ENCODE results near the gene ITSN2. TPM values are rescaled to one million over a fixed set of nuclear protein-coding genes. Genes with fewer than 3 reads are reported as not detected.

Gene ITSN2
- polyA plus RNA-seq, 1 donor (not counting 4 experiments of a cell fraction or from before 2014, with no cell fraction given), result 19.7 TPM

DNA sequence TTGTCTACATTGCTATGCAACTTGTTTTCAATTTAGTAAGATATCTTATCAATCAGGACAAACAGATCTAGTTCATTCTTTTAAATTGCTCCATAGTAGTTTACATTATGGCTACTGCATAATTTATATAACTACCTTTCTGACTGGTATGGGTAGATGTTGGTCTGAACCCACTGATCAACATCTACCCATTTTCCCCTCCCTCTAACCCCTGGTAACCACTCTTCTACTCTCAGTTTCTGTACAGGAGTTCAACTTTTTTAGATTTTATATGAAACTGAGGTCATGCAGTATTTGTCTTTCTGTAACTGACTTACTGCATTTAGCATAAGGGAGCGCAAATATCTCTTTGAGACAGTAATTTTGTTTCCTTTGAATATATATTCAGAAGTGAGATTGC is 73.2 kb downstream of the ITSN2 start:
- Histone ChIP-seq H2AFZ (ENCODE audit: control insufficient read depth, low read length) (no peak overlapping the region), H3K4me3 (ENCODE audit: control insufficient read depth in 2 of 3, extremely low read depth in 1 of 3, insufficient read depth in 2 of 3, low read depth in 1 of 3, low read length in 3 of 3) (no peak overlapping the region), H3K9ac (ENCODE audit: control insufficient read depth, extremely low read depth, insufficient read depth, low read length) (no peak overlapping the region), H3K4me1 (ENCODE audit: control insufficient read depth, extremely low read depth, insufficient read depth, low read length) (no peaks in the 10 kb centered on the region), H3K9me1 (ENCODE audit: control insufficient read depth, extremely low read depth, insufficient read depth, low read length) (no peaks in the 10 kb centered on the region), H3K27me3 (ENCODE audit: control insufficient read depth, extremely low read depth, insufficient read depth, low read length) (no peaks in the 10 kb centered on the region), H3K27ac (ENCODE audit: control insufficient read depth, insufficient read depth, low read length) (no peak overlapping the region), H4K20me1 (ENCODE audit: control insufficient read depth, extremely low read depth, insufficient read depth, low read length) (no peaks in the 10 kb centered on the region), H3K36me3 (ENCODE audit: control insufficient read depth in 2 of 2, extremely low read depth in 1 of 2, insufficient read depth in 2 of 2, low read length in 2 of 2) (peaks cover 0 to 3% of the 10 kb centered on the region in 2 experiments), H3K9me3 (ENCODE audit: control insufficient read depth, low read depth, low read length) (no peaks in the 10 kb centered on the region), H3K79me2 (ENCODE audit: control insufficient read depth, insufficient read depth, low read length) (no peaks in the 10 kb centered on the region), H3K4me2 (ENCODE audit: control insufficient read depth, extremely low read depth, insufficient read depth, low read depth, low read length) (no peak overlapping the region)
- DNase-seq (ENCODE audit: low read depth, low spot score) (no peak), FAIRE-seq (no peak)
- dilution Hi-C loops (cut with MboI; ENCODE audit: extremely low pct_ligation_motif_present, low sequenced_read_pairs), result no loop called here
- TF ChIP-seq EZH2 (IDR thresholded peaks at IDR 0.05; ENCODE audit: low read length), result no peak
- TF ChIP-seq, protein P1, sequence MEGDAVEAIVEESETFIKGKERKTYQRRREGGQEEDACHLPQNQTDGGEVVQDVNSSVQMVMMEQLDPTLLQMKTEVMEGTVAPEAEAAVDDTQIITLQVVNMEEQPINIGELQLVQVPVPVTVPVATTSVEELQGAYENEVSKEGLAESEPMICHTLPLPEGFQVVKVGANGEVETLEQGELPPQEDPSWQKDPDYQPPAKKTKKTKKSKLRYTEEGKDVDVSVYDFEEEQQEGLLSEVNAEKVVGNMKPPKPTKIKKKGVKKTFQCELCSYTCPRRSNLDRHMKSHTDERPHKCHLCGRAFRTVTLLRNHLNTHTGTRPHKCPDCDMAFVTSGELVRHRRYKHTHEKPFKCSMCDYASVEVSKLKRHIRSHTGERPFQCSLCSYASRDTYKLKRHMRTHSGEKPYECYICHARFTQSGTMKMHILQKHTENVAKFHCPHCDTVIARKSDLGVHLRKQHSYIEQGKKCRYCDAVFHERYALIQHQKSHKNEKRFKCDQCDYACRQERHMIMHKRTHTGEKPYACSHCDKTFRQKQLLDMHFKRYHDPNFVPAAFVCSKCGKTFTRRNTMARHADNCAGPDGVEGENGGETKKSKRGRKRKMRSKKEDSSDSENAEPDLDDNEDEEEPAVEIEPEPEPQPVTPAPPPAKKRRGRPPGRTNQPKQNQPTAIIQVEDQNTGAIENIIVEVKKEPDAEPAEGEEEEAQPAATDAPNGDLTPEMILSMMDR (optimal IDR thresholded peaks at IDR 0.05 in 1 of 3, IDR thresholded peaks at IDR 0.05 in 1 of 3, conservative IDR thresholded peaks at IDR 0.05 in 1 of 3; ENCODE audit: extremely low read depth in 1 of 3, insufficient read depth in 2 of 3, low read length in 3 of 3), result no peak

DNA sequence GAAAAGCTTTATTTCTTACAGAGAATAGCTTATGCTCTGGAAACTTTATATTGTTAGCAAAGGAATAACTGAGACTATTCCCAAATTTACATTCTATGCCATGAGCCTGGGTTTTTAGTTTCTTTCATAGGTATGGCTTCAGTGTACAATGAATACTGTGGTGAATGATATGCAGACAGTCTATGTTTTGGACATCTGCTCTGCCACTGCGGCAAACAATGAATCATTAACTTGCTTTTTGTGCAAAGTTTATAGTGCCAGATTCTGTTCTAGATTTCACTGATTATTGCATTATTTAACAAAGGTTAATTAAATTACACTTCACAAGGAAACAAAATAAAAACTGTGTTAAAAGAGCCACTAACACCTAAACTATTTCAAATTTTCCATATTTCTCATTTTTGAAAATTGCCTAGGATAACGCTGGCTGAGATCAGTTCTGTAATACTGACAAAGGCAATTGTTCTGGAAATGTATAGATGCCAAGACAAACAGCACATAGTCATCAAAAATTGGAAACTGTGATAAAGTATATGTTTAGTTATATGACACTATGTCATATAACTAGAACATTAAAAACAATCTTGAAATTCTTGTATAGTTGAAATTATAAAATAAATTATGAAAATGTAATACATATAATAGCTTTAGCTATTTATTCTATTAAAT is 74.7 kb downstream of the ITSN2 start:
- Histone ChIP-seq H3K79me2 (ENCODE audit: control insufficient read depth, insufficient read depth, low read length) (no peaks in the 10 kb centered on the region), H3K9ac (ENCODE audit: control insufficient read depth, extremely low read depth, insufficient read depth, low read length) (no peak overlapping the region), H3K27ac (ENCODE audit: control insufficient read depth, insufficient read depth, low read length) (no peak overlapping the region), H3K4me2 (ENCODE audit: control insufficient read depth, extremely low read depth, insufficient read depth, low read depth, low read length) (no peak overlapping the region), H3K36me3 (ENCODE audit: control insufficient read depth in 2 of 2, extremely low read depth in 1 of 2, insufficient read depth in 2 of 2, low read length in 2 of 2) (peaks cover 0 to 3% of the 10 kb centered on the region in 2 experiments), H3K9me1 (ENCODE audit: control insufficient read depth, extremely low read depth, insufficient read depth, low read length) (no peaks in the 10 kb centered on the region), H3K4me1 (ENCODE audit: control insufficient read depth, extremely low read depth, insufficient read depth, low read length) (no peaks in the 10 kb centered on the region), H2AFZ (ENCODE audit: control insufficient read depth, low read length) (no peak overlapping the region), H3K9me3 (ENCODE audit: control insufficient read depth, low read depth, low read length) (no peaks in the 10 kb centered on the region), H3K27me3 (ENCODE audit: control insufficient read depth, extremely low read depth, insufficient read depth, low read length) (no peaks in the 10 kb centered on the region), H4K20me1 (ENCODE audit: control insufficient read depth, extremely low read depth, insufficient read depth, low read length) (no peaks in the 10 kb centered on the region), H3K4me3 (ENCODE audit: control insufficient read depth in 2 of 3, extremely low read depth in 1 of 3, insufficient read depth in 2 of 3, low read depth in 1 of 3, low read length in 3 of 3) (no peak overlapping the region)
- no peak for FAIRE-seq
- no peak for DNase-seq (ENCODE audit: low read depth, low spot score)
- dilution Hi-C loops (cut with MboI; ENCODE audit: extremely low pct_ligation_motif_present, low sequenced_read_pairs), result no loop called here
- TF ChIP-seq EZH2 (IDR thresholded peaks at IDR 0.05; ENCODE audit: low read length), result no peak
- TF ChIP-seq, protein P1 (optimal IDR thresholded peaks at IDR 0.05 in 1 of 3, IDR thresholded peaks at IDR 0.05 in 1 of 3, conservative IDR thresholded peaks at IDR 0.05 in 1 of 3; ENCODE audit: extremely low read depth in 1 of 3, insufficient read depth in 2 of 3, low read length in 3 of 3), result no peak

Data from keratinocyte (primary cell).